ENCODE results near the gene L3HYPDH.

L3HYPDH gene

DNA sequence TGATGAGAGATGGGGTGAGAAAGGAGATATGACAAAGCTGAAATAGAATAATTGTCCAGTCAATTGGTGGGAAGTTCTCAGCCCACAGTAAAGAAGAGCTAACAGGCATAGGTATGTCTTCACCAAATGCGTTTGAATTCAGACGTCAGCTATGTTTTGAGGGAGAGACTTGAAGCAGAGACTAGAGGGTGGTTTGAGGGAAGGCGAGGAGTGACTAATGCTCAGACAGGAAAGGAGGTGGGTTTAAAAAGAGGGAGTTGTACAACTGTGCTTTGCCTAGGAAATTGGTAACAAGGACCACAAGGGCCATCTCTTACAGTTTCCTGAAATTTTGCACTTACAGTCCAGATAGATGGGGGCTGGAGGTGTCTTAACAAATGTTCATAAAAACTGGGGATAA, 6.5 kb upstream of the L3HYPDH start:
- TF ChIP-seq YY1 (IDR thresholded peaks at IDR 0.05; ENCODE audit: insufficient read depth, insufficient read length) (no peak), ZNF274 (IDR thresholded peaks at IDR 0.05; ENCODE audit: low read depth, low read length) (no peak), SUZ12 (IDR thresholded peaks at IDR 0.05; ENCODE audit: extremely low read depth, insufficient read depth, insufficient read length) (no peak)
- no peaks in the 10 kb centered on the region for H3K9me3 ChIP-seq (ENCODE audit: insufficient read depth, low read length)
- H3K27me3 ChIP-seq (ENCODE audit: insufficient read depth, insufficient read length) = no peaks in the 10 kb centered on the region
- H3K4me1 ChIP-seq (ENCODE audit: insufficient read depth, insufficient read length) = no peaks in the 10 kb centered on the region
- H3K36me3 ChIP-seq (ENCODE audit: insufficient read depth, insufficient read length, low read length) = peaks cover 63% of the 10 kb centered on the region
- DNase-seq (ENCODE audit: low read depth, low spot score) = no peak
- no peak overlapping the region for H3K9ac ChIP-seq (ENCODE audit: insufficient read length, low read depth)
- H3K4me3 ChIP-seq (ENCODE audit: insufficient read length, low read depth) = no peak overlapping the region

DNA sequence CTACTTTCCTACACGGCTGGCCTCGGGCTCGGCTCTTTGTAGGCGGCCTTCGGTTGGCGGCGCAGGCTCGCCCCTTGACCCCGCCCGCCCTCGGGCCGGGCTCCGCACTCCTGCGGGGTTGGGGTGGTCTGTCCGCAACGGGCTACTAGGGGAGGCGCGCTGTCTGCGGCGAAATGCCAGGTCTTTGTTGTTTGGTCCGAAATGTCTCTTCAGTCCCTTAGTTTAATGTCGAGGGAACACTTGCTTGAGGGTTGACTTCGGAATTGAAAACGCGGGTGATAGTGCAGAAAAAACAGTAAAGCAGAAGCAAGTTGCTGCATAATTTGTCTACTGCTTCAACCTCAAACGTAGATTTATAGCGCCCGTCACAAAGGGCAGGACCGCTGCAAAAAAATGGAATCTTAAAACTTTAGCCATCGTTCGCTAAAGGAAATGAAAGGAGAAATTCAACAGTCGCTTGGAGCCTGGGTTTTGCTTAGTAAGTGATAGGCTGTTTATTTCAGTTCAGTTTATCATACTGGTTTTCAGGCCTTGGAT, 499 bp upstream of the L3HYPDH start:
- Histone ChIP-seq H3K9ac (ENCODE audit: insufficient read length, low read depth) (peak overlapping the region; percentile 91), H3K9me3 (ENCODE audit: insufficient read depth, low read length) (no peaks in the 10 kb centered on the region), H3K27me3 (ENCODE audit: insufficient read depth, insufficient read length) (no peaks in the 10 kb centered on the region), H3K4me3 (ENCODE audit: insufficient read length, low read depth) (peak overlapping the region; percentile 79), H3K4me1 (ENCODE audit: insufficient read depth, insufficient read length) (peaks cover 5% of the 10 kb centered on the region), H3K36me3 (ENCODE audit: insufficient read depth, insufficient read length, low read length) (peaks cover 48% of the 10 kb centered on the region)
- TF ChIP-seq ZNF274 (IDR thresholded peaks at IDR 0.05; ENCODE audit: low read depth, low read length) (no peak), YY1 (IDR thresholded peaks at IDR 0.05; ENCODE audit: insufficient read depth, insufficient read length) (no peak), SUZ12 (IDR thresholded peaks at IDR 0.05; ENCODE audit: extremely low read depth, insufficient read depth, insufficient read length) (no peak)
- no peak for DNase-seq (ENCODE audit: low read depth, low spot score)

DNA sequence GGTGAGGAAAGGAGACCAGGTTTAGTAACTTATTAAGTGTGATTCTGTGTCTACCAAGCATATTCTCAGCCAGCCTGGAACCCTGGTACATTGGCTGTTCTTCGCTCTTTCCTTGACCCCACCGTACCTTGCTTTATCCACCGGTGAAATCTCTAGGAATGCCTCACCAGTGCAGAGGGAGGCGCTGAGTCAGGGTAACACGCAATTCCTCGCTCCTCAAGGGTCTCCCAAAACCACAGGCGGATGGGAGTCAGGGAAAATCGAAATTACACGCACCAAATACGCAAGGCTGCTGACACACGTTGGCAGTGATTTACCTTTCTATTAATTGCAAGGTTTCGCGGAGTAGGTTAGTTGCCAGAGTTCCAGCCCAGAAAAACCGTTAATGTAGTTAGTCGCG, 845 bp downstream of the L3HYPDH start:
- Histone ChIP-seq H3K9ac (ENCODE audit: insufficient read length, low read depth) (peak overlapping the region; percentile 91), H3K9me3 (ENCODE audit: insufficient read depth, low read length) (no peaks in the 10 kb centered on the region), H3K4me3 (ENCODE audit: insufficient read length, low read depth) (peak overlapping the region; percentile 79), H3K4me1 (ENCODE audit: insufficient read depth, insufficient read length) (peaks cover 5% of the 10 kb centered on the region), H3K36me3 (ENCODE audit: insufficient read depth, insufficient read length, low read length) (peaks cover 47% of the 10 kb centered on the region), H3K27me3 (ENCODE audit: insufficient read depth, insufficient read length) (no peaks in the 10 kb centered on the region)
- TF ChIP-seq SUZ12 (IDR thresholded peaks at IDR 0.05; ENCODE audit: extremely low read depth, insufficient read depth, insufficient read length) (no peak), ZNF274 (IDR thresholded peaks at IDR 0.05; ENCODE audit: low read depth, low read length) (no peak), YY1 (IDR thresholded peaks at IDR 0.05; ENCODE audit: insufficient read depth, insufficient read length) (no peak)
- DNase-seq (ENCODE audit: low read depth, low spot score) = no peak

DNA sequence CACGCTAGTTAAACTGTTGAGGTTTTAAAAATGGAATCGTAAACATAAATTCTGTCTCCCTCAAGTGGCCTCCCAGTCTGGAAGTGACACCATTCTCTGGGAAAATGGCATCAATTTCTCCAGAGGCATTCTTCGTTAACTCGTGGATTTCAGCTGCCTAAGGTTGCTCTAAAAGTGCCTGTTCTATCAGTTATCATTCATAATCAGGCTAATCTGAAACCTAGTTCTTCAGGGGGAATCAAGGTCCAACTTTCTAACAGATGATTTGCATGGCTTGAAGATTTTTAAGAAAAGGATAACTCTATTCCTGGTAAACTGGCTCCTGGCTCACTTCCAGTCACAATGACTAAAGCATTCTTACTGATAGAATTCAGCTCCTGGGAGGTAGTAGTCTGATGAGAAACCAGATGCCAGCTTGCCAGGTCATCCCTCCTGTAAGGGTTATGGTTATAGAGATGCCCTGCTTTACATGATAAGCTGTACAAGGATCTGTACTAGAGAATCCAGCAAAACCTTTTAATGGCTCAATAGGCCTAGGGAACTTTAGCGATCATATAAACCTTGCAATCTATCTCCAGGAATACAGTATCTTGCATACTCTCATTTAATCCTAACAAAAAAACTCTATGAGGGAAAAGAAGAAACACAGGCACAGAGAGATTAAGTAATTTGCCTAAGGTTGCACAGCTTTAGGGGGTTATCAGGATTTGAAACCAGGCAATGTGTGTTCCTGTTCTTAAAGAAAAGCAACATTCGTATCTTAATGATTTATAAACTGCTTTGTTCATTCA, 1.5 kb downstream of the L3HYPDH start:
- TF ChIP-seq YY1 (IDR thresholded peaks at IDR 0.05; ENCODE audit: insufficient read depth, insufficient read length) (no peak), ZNF274 (IDR thresholded peaks at IDR 0.05; ENCODE audit: low read depth, low read length) (no peak), SUZ12 (IDR thresholded peaks at IDR 0.05; ENCODE audit: extremely low read depth, insufficient read depth, insufficient read length) (no peak)
- Histone ChIP-seq H3K36me3 (ENCODE audit: insufficient read depth, insufficient read length, low read length) (peaks cover 46% of the 10 kb centered on the region), H3K4me3 (ENCODE audit: insufficient read length, low read depth) (peak overlapping the region; percentile 79), H3K9me3 (ENCODE audit: insufficient read depth, low read length) (no peaks in the 10 kb centered on the region), H3K4me1 (ENCODE audit: insufficient read depth, insufficient read length) (peaks cover 5% of the 10 kb centered on the region), H3K9ac (ENCODE audit: insufficient read length, low read depth) (peak overlapping the region; percentile 91), H3K27me3 (ENCODE audit: insufficient read depth, insufficient read length) (no peaks in the 10 kb centered on the region)
- no peak for DNase-seq (ENCODE audit: low read depth, low spot score)

DNA sequence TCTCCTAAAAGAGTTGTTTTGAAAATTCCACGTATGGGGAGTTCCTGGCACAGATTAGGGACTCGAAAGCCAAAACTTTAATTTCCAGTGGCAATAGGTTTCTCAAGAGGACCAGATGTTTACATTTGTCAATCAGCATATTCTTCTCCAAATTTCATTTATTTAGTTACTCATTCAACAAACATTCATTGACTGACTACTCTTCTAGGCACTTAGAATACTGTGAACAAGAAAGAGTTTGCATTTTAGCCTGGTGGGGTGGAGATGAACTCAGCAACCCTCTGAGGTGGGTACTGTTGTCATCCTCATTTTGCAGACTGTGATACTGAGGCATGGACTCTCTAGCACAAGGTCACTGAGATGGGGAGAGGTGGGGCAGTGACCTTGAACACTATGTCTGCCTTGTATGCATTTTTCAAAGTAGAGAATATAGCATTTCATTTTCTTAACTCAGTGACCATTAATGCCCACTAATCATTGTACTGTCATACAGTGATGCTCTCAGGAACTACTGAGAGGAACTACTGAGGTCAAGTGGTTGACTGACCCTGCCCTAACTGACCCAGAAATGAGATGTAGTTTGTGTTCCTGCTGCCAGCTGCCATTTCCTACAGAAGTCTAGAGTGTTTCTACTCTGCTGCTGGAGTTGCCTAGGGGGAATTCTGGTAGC, 2.2 kb downstream of the L3HYPDH start:
- no peaks in the 10 kb centered on the region for H3K27me3 ChIP-seq (ENCODE audit: insufficient read depth, insufficient read length)
- no peak overlapping the region for H3K9ac ChIP-seq (ENCODE audit: insufficient read length, low read depth)
- peak overlapping the region; percentile 79 for H3K4me3 ChIP-seq (ENCODE audit: insufficient read length, low read depth)
- no peaks in the 10 kb centered on the region for H3K9me3 ChIP-seq (ENCODE audit: insufficient read depth, low read length)
- no peak for TF ChIP-seq YY1 (IDR thresholded peaks at IDR 0.05; ENCODE audit: insufficient read depth, insufficient read length)
- TF ChIP-seq ZNF274 (IDR thresholded peaks at IDR 0.05; ENCODE audit: low read depth, low read length) = no peak
- TF ChIP-seq SUZ12 (IDR thresholded peaks at IDR 0.05; ENCODE audit: extremely low read depth, insufficient read depth, insufficient read length) = no peak
- peaks cover 45% of the 10 kb centered on the region for H3K36me3 ChIP-seq (ENCODE audit: insufficient read depth, insufficient read length, low read length)
- DNase-seq (ENCODE audit: low read depth, low spot score) = no peak
- peaks cover 5% of the 10 kb centered on the region for H3K4me1 ChIP-seq (ENCODE audit: insufficient read depth, insufficient read length)

DNA sequence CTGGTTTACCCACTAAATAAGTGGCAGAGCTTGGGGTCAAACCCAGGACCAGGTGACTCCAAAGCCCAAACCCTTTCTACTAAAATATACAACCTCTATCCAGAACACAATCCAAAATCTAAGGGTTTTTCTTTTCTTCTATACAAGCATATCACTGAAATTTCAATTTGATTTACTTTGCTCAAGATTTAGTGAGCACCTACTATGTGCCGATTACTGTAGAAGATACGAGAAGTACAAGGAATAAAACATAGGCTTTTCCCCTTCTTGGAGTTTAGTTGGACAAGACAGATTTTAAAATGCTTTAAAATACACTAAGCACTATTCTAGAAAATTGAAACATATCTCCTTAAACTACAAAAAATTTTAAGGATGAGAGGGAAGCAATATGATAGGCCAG, 2.8 kb downstream of the L3HYPDH start:
- no peak for DNase-seq (ENCODE audit: low read depth, low spot score)
- Histone ChIP-seq H3K9me3 (ENCODE audit: insufficient read depth, low read length) (no peaks in the 10 kb centered on the region), H3K27me3 (ENCODE audit: insufficient read depth, insufficient read length) (no peaks in the 10 kb centered on the region), H3K36me3 (ENCODE audit: insufficient read depth, insufficient read length, low read length) (peaks cover 50% of the 10 kb centered on the region), H3K4me1 (ENCODE audit: insufficient read depth, insufficient read length) (peaks cover 5% of the 10 kb centered on the region), H3K9ac (ENCODE audit: insufficient read length, low read depth) (no peak overlapping the region), H3K4me3 (ENCODE audit: insufficient read length, low read depth) (no peak overlapping the region)
- TF ChIP-seq YY1 (IDR thresholded peaks at IDR 0.05; ENCODE audit: insufficient read depth, insufficient read length) (no peak), SUZ12 (IDR thresholded peaks at IDR 0.05; ENCODE audit: extremely low read depth, insufficient read depth, insufficient read length) (no peak), ZNF274 (IDR thresholded peaks at IDR 0.05; ENCODE audit: low read depth, low read length) (no peak)

DNA sequence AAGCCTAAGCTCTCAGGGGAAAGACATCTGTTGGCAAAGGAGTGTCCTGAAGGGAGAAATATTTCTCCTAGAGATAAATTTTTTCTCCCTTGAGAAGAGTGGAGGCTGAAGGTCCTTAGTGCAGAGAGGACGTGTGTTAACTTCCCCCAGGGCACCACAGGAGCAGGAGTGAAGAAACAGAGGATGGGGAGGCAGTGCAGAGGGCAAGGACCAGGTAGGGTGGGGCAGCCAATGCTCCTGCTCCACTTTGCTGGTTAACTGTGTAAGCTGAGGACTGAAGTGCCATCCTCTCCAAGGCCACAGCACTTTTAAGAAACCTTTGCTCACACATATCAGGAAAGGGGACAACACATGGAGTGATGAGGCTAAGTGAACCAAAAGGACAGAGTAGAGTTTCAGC, 4.0 kb downstream of the L3HYPDH start:
- H3K9me3 ChIP-seq (ENCODE audit: insufficient read depth, low read length) = no peaks in the 10 kb centered on the region
- DNase-seq (ENCODE audit: low read depth, low spot score) = no peak
- no peaks in the 10 kb centered on the region for H3K27me3 ChIP-seq (ENCODE audit: insufficient read depth, insufficient read length)
- TF ChIP-seq YY1 (IDR thresholded peaks at IDR 0.05; ENCODE audit: insufficient read depth, insufficient read length) = no peak
- TF ChIP-seq SUZ12 (IDR thresholded peaks at IDR 0.05; ENCODE audit: extremely low read depth, insufficient read depth, insufficient read length) = no peak
- TF ChIP-seq ZNF274 (IDR thresholded peaks at IDR 0.05; ENCODE audit: low read depth, low read length) = no peak
- peaks cover 62% of the 10 kb centered on the region for H3K36me3 ChIP-seq (ENCODE audit: insufficient read depth, insufficient read length, low read length)
- H3K4me1 ChIP-seq (ENCODE audit: insufficient read depth, insufficient read length) = peaks cover 5% of the 10 kb centered on the region
- no peak overlapping the region for H3K4me3 ChIP-seq (ENCODE audit: insufficient read length, low read depth)
- no peak overlapping the region for H3K9ac ChIP-seq (ENCODE audit: insufficient read length, low read depth)

Data from NT2/D1 (cell line).